RKO (cell line): ENCODE results near the gene KRCC1.
"Not testable (repeated sequence)": the region's sequence is repeated elsewhere in the genome, so short reads cannot be mapped to it uniquely, and the experiment has no call there.

ENCODE experiments used
- DNase-seq: peaks from one replicate; pipeline ENCODE4 v3.0.0-alpha.2; 2016; ENCODE audit warnings: low spot score

Gene KRCC1

GRCh38 chr2:88000474-88000873 is 55.1 kb downstream of the KRCC1 start:
- DNase-seq = not testable (repeated sequence)

GRCh38 chr2:87996570-87996969 is 59.0 kb downstream of the KRCC1 start:
- DNase-seq = no peak

- DNase-seq = no peak
Observed at GRCh38 chr2:87995756-87996155, 59.8 kb downstream of the KRCC1 start.

- not testable (repeated sequence) for DNase-seq
Observed at GRCh38 chr2:87994304-87994850, 61.2 kb downstream of the KRCC1 start.

GRCh38 chr2:87992569-87992968 is 63.0 kb downstream of the KRCC1 start:
- not testable (repeated sequence) for DNase-seq

GRCh38 chr2:87987473-87987872 is 68.1 kb downstream of the KRCC1 start:
- not testable (repeated sequence) for DNase-seq

GRCh38 chr2:87985902-87986301 is 69.7 kb downstream of the KRCC1 start:
- not testable (repeated sequence) for DNase-seq

- DNase-seq = not testable (repeated sequence)
Observed at GRCh38 chr2:87981182-87981581, 74.4 kb downstream of the KRCC1 start.
